NCI-H2081 (cell line): Measurements from ENCODE around the gene HIPK4.
"Not testable (repeated sequence)": the region's sequence is repeated elsewhere in the genome, so short reads cannot be mapped to it uniquely, and the experiment has no call there.

Experiments used
- DNase-seq, 2 experiments: peaks; one replicate each; lab custom pipeline; 2025; lab: John Stamatoyannopoulos, UW

Gene HIPK4

DNA sequence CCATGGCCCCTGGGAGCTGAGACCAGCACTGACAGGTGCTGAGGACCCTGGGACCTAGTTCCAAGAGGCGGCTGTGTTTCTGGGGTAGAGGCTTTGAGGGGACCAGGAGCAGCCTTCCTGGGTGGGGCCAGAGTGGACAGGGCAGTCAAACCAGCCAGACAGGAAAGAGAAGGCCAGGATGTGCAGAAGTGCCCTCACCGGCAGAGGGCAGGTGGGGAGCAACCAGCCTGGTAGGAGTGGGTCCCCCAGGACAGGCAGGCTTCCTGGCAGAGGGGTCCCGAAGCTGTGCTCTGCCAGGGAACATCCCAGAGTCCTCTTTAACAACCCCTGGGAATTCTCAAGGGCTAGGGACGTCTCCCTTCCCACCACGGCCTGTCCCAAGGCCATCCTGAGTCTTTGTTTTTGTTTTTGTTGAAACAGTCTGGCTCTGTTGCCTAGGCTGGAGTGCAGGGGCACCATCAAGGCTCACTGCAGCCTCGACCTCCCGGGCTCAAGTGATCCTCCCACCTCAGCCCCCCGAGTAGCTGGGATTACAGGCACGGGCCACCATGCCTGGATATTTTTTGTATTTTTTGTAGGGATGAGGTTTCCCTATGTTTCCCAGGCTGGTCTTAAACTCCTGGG is 3.0 kb upstream of the HIPK4 start:
- DNase-seq, result no peak

DNA sequence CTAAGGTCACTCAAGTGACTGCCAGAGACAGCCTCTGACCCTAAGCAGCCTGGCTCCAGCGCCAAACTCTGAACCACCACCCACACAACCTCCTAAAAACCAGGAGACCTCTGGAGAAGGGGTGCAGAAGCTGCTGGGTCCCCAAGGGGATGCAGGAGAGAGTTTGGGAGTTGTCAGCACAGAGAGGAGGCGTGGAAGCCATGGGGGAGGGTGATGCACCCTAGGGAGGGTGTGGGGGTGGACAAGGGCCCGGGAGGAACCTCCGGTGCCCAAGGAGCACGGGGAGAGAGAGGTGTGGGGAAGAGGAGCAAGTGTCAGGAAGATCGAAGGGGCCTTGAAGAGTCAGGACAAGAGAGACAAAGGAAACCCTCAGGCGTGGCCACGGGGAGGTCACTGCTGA is 2.1 kb upstream of the HIPK4 start:
- DNase-seq, result no peak

DNA sequence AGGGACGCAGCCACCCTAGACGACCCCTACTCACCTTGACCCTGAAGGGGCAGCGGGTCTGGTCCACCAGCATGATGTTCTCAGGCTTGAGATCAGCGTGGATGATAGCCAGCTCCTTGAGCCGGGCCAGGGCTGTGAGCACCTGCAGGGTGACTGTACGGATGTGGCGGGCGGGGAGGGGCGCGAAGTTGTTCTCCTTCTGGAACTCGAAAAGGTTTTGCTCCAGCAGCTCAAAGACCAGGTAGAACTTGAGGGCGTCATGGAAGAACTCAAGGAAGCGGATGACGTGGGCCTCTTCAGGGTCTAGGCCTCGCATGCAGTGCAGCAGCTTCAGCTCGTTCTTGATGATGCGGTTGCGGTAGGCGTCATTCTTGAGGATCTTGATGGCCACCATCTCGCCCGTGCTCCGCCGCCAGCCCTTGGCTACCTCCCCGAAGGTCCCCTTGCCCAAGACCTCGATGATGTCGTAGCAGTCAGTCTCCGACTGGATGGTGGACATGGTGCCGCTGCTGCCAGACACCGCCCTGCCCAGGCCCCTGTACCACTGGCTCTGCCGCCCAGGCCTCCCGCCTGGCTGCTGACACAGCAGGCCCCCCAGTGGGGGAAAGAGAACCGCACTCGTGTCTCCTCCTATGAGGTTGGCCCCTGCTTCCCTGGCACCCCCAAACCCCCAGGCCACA is 437 bp downstream of the HIPK4 start:
- no peak for DNase-seq

DNA sequence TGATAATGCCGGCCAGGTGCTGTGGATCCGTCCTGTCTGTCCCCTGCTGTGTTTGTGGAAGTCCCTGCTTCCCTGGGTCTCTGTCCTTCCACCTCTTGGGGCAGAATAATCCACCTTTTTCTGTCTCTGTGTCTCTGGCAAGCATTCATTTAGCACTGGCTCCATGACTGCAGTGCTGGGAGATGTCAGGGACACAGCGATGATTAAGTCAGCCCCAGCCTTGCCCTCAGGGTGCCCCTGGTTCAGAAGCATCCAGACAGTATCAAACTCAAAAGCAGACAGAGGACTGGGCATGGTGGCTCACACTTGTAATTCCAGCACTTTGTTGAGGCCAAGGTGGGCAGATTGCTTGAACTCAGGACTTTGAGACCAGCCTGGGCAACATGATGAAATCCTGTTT is 1.5 kb downstream of the HIPK4 start:
- no peak for DNase-seq

DNA sequence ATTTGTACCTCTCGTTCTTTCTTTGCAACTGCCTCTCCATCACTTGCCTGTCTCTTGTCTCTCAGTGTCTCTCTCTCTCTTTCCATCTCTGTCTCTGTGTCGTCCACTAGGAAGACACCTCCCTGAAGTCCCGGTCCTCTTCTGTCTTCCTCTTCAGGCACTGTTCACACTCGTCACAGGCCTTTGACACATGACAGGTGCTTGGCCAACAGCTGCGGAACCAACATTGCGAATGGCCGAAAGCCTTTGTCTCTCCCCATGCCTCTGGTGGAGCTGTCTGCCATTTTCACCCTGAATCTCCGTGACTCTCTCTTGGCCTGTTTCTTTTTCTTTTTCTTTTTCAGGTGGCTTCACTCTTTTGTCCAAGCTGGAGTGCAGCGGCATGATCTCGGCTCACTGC is 2.8 kb downstream of the HIPK4 start:
- DNase-seq, result no peak

DNA sequence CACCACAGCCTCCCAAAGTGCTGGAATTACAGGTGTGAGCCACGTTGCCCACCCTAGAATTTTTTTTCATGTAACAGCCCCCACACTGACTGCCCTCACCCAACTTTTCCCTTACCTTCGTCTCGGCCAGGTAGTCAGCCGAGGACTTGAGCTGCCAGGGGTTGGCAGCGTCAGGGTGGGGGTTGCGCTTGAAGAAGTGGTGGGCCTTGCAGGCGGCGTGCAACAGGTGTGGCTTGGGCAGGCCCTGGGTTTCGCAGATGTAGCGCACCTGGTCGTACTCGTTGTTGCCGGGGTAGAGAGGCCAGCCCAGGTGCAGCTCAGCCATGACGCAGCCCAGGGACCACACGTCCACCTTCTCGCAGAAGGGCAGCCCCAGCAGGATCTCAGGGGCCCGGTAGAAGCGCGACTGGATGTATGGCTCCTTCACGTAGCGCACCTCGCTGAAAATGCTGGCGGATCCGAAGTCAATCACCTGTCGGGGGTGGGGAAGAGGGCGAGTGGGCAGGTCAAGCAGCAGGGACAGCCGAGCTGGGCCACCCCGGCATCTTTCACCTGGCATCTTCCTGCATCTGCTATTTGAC is 6.2 kb downstream of the HIPK4 start:
- no peak for DNase-seq

DNA sequence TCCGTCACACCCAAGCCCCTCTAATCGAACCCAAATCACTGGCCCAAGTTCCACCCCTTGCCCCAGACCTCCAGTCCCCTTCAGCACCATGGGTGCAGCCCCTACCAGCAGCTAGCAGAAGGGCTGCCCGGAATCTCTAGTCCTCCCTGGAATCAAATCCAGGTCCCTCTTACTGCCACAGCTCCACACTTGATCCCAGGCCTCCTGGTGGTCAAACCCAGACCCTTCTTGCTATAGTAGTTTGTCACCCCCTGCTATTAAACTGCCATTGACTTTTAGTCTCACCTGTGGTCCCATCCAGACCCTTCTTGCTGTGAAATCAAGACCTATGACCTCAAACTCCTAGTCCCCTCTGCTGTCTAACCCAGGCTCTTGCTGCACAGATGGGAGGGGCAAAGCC is 8.7 kb downstream of the HIPK4 start:
- DNase-seq, result no peak

DNA sequence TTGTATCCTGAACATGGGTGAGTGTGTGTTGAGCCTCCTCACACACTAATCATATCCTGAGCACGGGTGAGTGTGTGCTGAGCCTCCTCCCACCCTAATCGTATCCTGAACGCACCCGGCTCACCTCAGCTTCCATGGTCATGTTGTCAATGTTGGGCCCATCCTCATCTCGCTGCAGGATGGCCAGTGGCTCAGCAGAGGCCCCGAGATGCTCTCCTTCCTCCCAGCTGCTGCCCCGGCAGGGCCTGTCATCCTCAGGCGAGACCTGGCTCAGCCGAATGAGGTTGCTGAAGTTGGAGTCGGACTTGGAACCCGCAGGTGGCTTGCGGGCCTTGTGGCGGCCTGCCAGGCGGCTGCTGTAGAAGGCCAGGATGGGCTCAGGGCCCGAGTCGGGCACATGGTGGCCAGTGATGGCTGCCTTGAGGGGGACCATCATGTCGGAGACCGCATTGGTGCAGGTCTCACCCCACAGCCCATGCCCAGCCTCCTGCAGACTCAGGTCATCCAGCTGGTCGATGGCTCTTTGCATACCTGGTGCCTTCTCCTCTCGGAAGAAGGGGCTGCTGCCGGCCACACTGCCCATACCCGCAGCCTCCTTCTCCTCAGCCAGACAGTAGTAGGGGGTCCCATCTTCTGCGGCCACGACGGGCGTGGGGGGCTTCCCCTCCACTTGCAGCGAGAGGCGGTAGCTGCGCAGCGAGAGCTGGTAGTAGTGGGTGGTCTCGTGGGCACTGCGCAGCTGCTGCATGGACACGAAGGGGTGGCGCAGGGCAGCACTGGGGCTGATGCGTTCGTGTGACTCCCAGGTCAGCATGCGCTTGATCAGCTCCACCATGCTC is 9.6 kb downstream of the HIPK4 start:
- DNase-seq, result no peak

DNA sequence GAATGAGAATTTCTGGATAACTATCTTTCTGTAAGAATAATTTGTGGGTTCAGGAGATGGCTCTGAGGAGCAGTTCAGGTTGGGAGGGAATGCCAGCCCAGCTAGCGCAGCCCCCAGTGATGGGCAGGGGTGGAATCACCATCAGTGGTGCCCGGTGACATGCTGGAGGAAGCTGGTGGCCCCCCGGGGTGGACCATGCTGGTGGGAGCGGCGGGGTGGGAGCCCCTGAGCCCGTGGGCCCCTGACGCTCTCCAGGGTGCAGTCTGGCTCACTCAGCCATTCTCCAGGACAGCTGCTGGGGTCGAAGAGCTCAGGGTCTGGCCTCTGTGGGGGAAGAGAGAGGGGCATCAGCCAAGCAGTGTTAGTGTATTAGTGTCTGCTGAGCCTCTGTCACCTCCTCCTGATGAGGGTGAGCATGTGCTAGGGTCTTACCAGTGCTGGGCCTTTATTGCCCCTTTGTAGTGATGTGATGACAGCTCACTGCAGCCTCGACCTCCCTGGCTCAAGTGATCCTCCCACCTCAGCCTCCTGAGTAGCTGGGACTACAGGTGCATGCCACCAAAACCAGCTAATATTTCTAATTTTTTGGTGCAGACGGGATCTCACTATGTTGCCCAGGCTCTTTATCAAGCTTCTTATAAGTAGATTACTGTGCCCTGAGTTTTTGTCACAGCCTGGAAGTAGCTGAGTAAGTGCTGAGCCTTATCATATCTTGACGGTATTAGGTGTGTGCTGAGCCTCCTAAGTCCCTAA is 10.4 kb downstream of the HIPK4 start:
- DNase-seq, result no peak

DNA sequence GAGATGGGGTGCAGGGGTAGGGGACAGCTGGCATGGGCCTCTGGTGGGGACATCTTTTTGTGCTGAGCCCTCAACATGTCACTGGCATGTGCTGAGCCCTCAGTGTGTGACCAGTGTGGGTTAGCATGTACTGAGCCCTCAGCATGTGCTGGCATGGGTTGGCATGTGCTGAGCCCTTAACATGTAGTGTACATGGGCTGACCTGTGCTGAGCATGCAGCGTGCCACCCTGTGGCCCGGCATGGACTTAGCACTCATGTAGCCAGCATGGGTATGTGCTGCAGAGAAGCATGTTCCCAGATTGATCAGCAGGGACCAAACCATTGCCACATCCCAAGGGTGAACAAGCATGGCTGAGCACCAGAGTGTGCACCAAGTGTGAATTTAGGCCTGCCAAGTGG is 11.5 kb downstream of the HIPK4 start:
- DNase-seq, result no peak

DNA sequence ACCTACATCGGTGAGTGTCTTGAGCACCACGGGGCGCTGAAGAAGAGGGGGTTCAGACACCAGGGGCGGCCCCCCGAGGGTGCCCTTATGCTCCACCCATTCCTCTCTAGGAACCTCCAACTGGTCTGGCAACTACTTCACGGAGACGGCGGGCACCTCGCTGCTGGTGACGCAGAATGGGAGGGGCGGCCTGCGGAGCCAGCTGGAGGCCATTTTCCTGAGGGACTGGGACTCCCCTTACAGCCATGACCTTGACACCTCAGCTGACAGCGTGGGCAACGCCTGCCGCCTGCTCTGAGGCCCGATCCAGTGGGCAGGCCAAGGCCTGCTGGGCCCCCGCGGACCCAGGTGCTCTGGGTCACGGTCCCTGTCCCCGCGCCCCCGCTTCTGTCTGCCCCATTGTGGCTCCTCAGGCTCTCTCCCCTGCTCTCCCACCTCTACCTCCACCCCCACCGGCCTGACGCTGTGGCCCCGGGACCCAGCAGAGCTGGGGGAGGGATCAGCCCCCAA is 12.1 kb downstream of the HIPK4 start:
- no peak for DNase-seq

DNA sequence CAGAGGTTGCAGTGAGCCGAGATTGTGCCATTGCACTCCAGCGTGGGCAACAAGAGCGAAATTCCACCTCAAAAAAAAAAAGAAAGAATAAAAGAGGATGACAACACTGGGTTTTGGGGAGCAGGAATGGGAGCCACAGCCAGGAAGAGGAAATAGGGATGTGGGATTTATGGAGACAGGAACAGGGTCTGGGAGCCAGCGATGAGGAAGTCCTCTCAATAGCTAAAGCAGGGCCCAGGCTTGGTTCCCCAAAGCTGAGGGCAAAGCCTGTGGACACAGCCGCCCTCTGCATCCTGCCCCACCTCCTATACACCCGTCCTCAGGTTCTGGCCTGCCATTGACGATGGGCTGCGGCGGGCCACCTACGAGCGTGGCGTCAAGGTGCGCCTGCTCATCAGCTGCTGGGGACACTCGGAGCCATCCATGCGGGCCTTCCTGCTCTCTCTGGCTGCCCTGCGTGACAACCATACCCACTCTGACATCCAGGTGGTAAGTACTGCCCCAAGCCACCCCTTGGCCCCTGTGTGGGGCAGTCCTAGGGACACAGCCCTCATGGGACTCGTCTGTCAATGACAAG is 13.6 kb downstream of the HIPK4 start:
- DNase-seq, result no peak

DNA sequence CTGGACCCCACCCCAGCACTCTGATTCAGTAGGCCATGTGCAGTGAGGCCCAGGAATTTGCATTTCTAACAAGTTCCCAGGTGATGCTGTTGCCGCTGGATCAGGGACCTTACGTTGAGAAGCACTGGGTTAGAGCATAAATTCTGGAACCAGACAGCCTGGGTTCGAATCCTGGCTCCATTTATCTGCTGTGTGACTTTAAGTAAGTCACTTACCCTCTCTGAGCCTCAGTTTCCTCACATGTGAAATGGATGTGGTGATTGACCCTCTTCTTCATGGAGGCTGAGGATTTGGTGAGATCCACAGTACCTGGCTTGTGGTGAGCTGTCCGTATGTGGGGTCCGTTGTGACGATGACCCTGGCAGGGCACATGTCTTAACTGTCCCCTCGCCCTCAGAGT is 15.9 kb downstream of the HIPK4 start:
- DNase-seq, result no peak

DNA sequence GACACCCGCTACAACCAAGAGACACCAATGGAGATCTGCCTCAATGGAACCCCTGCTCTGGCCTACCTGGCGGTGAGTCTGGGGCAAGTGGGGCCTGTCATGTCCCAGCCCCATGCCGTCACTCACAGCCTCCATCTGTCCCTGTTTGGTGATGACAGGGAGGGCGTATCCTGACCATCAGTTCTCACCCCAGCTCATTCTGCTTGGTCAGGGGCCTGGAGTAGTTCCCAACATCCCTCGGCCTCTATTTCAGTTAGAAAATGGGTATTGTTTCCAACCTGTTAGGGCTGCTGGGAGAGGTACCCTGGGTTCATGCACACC is 18.2 kb downstream of the HIPK4 start:
- DNase-seq, result no peak

DNA sequence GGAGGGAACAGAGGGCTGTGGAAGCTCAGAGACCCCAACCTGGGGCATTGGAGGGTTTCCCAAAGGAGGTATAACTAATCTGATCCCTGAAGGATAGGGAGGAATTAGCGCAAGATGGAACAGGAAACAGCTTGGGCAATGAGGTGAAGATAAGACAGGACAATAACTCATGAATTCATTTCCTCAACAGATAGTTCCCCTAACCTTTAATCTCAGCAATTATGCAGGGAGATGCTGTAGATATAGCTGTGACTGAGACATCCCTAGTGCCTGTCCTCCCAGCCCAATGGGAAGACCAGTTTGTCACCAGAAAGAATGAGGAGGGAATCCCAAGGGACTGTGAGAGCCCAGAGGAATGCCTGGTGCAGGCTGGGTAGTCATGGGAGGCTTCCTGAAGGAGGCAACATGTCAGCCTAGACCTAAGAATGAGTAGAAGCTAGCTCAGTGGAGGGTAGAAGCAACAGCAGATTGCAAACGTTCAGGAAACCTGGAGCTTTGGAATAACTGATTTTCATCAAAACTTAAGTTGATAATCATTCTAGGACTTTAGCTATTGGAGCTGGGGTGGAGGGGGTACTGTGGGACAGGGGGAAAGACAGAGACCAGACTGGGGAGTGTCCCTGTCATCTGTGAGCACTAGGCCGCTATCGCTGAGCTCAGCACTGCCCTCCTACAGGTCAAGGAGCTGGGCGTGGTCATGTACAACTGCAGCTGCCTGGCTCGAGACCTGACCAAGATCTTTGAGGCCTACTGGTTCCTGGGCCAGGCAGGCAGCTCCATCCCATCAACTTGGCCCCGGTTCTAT is 18.8 kb downstream of the HIPK4 start:
- no peak for DNase-seq

DNA sequence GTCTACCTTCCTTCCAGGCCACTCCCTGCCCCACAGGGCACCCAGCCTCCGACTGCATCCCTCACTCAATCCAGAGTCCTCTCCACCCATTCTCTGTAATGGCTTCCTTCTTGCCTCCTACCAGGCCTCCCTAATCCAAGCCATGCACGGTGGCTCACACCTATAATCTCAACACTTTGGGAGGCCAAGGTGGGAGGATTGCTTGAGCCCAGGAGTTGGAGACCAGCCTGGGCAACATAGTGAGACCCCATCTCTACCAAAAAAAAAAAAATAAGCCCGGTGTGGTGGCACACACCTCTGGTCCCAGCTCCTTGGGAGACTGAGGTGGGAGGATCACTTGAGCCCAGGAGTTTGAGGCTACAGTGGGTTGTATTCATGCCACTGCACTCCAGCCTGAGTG is 19.7 kb downstream of the HIPK4 start:
- DNase-seq, result not testable (repeated sequence)

DNA sequence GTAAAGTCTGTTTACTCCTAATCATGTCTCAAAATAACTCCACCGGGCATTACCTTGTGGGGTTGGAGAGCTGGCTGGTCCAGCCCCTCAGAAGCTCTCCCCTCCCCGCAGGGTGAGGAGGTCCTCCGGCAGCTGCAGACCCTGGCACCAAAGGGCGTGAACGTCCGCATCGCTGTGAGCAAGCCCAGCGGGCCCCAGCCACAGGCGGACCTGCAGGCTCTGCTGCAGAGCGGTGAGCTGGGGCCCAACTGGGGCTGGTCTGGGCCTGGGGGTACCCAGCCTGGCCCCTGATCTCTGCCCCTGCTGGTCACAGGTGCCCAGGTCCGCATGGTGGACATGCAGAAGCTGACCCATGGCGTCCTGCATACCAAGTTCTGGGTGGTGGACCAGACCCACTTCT is 20.2 kb downstream of the HIPK4 start:
- DNase-seq, result no peak

DNA sequence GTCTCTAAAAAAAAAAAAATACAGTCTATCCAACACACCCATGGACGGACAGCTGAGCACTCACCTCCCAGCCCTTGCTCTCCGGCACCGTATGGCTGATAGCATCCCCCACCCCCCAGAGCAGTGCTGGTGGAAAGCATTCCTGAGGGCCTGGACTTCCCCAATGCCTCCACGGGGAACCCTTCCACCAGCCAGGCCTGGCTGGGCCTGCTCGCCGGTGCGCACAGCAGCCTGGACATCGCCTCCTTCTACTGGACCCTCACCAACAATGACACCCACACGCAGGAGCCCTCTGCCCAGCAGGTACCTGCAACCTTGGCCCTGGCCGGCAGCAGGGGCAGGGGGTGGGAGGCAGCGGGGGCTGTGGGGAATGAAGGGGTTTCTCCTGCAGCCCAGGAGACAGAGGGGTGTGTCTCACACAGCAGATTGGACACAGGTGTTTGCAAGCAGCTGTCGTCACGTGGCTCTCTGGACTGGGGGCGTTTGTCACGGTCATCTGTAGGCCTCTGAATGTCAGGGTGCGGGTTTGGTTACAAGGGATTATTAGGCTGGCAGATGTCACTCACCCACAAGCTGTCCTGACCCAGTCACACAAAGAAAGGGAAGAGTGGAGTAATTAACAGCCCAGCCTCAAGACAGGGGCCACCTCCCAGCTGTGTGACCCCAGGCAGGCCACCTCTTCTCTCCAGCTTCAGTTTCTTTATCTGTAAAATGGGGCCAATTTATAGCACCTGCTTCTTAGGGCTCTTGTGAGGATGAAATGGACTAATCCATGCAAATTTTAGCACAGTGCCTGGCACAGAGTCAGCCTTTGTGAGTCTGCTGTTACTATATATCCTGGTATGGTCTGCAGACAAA is 22.2 kb downstream of the HIPK4 start:
- DNase-seq, result no peak

DNA sequence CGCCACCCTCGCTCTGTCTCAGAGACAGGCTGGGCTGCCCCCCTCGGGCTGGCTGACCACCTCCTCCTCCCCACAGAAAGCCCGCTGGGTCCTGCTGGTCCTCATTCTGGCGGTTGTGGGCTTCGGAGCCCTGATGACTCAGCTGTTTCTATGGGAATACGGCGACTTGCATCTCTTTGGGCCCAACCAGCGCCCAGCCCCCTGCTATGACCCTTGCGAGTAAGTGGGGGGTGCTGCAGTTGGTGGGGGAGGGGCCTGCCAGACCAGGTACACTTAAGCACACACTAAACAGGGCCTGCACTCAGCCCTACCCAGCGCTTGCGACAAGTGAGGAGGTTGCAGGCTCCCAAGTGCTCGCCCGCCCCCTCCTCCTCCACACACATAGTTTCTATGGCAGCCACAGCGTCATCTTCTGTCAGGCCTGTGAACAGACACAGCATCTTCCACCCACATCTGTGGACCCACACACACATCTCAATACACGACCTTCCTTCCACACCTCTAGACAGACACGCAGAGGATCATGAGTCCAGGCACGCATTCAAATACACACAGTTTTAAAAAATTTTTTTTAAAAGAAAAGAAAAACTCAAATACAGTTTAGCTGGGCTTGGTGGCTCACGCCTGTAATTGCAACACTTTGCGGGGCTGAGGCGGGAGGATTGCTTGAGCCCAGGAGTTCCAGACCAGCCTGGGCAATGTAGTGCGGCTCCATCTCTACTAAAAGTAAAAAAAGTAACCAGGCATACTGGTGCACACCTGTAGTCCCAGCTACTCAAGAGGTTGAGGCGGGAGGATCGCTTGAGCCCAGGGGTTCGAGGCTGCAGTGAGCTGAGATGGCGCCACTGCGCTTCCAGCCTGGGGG is 23.1 kb downstream of the HIPK4 start:
- DNase-seq, result no peak
